ENCODE measurements around the gene SOAT2. TPM values are rescaled to one million over a fixed set of nuclear protein-coding genes. Genes with fewer than 3 reads are reported as not detected.

Gene SOAT2
- total RNA-seq, 3 donors from 2014 or later, result 0.16 to 0.33 TPM; not detected in 1

- H3K27ac ChIP-seq, result peak within 1 kb of the TSS; percentile 93 to 94
- peak; percentile 79 for TF ChIP-seq POLR2A (IDR thresholded peaks at IDR 0.05)
- no peak for TF ChIP-seq CTCF (IDR thresholded peaks at IDR 0.05)
- TF ChIP-seq POLR2AphosphoS5 (IDR thresholded peaks at IDR 0.05), result peak; percentile 79 to 82 (median 81)
- H3K4me1 ChIP-seq, result peaks cover 0 to 7% of the 10 kb centered on the region in 2 donors
- H3K4me3 ChIP-seq, result peak within 1 kb of the TSS; percentile 51 to 66 (median 63)
- H3K36me3 ChIP-seq, result no peaks in the 10 kb centered on the region
- no peaks in the 10 kb centered on the region for H3K9me3 ChIP-seq
- no peaks in the 10 kb centered on the region for H3K27me3 ChIP-seq
- intact Hi-C loops (cut with DNase I; ENCODE audit: low total_unique reads), result no loop called here
- peak; percentile 98 for DNase-seq (ENCODE audit: low spot score in 2 of 2)
These were observed 23.8 kb upstream of the SOAT2 start, which contains the start of gene SPRYD3 for GRCh38 chr12:53079226-53080117. TSS of gene SPRYD3 (minus strand) at chr12:53079390. CDS start at chr12:53079333, 57 bp downstream.

- TF ChIP-seq POLR2AphosphoS5 (IDR thresholded peaks at IDR 0.05) (no peak), CTCF (IDR thresholded peaks at IDR 0.05) (no peak)
These were observed 20.6 kb upstream of the SOAT2 start for GRCh38 chr12:53082637-53083175.

GRCh38 chr12:53086361-53086760, 16.9 kb upstream of the SOAT2 start:
- Histone ChIP-seq H3K36me3 (no peaks in the 10 kb centered on the region), H3K4me3 (no peak overlapping the region), H3K4me1 (no peaks in the 10 kb centered on the region), H3K27me3 (no peaks in the 10 kb centered on the region), H3K27ac (no peak overlapping the region), H3K9me3 (no peaks in the 10 kb centered on the region)
- no peak for DNase-seq (ENCODE audit: low spot score in 2 of 2)
- TF ChIP-seq CTCF (IDR thresholded peaks at IDR 0.05) (no peak), POLR2AphosphoS5 (IDR thresholded peaks at IDR 0.05) (no peak), POLR2A (IDR thresholded peaks at IDR 0.05) (no peak)
- intact Hi-C loops (cut with DNase I; ENCODE audit: low total_unique reads), result no loop called here

More at GRCh38 chr12:53082637-53083175, 20.6 kb upstream of the SOAT2 start:
- DNase-seq (ENCODE audit: low spot score in 2 of 2), result no peak
- no peaks in the 10 kb centered on the region for H3K36me3 ChIP-seq
- no peaks in the 10 kb centered on the region for H3K9me3 ChIP-seq
- H3K27me3 ChIP-seq, result no peaks in the 10 kb centered on the region
- intact Hi-C loops (cut with DNase I; ENCODE audit: low total_unique reads), result no loop called here
- H3K4me3 ChIP-seq, result no peak overlapping the region
- peaks cover 0 to 4% of the 10 kb centered on the region in 2 donors for H3K4me1 ChIP-seq
- no peak overlapping the region for H3K27ac ChIP-seq

DNA sequence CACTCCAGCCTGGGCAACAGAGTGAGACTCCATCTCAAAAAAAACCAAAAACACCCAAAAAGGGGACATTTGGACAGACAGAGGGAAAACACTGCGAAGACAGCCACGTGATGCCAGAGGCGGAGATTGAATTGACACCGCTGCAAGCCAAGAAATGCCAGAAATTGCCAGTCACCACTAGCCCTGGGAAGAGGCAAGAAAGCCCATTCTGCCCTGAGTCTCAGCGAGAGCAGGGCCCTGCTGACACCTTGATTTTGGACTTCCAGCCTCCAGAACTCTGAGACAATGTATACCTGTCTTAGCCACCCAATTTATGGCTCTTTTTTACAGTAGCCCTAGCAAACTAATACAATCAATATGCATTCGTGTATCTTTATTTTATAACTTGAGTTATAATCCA, 13.2 kb upstream of the SOAT2 start:
- no peaks in the 10 kb centered on the region for H3K9me3 ChIP-seq
- no peaks in the 10 kb centered on the region for H3K36me3 ChIP-seq
- H3K4me1 ChIP-seq, result no peaks in the 10 kb centered on the region
- no peak for DNase-seq (ENCODE audit: low spot score in 2 of 2)
- H3K4me3 ChIP-seq, result no peak overlapping the region
- TF ChIP-seq POLR2A (IDR thresholded peaks at IDR 0.05) (no peak), POLR2AphosphoS5 (IDR thresholded peaks at IDR 0.05) (no peak), CTCF (IDR thresholded peaks at IDR 0.05) (no peak)
- no peaks in the 10 kb centered on the region for H3K27me3 ChIP-seq
- intact Hi-C loops (cut with DNase I; ENCODE audit: low total_unique reads), result no loop called here
- H3K27ac ChIP-seq, result no peak overlapping the region

DNA sequence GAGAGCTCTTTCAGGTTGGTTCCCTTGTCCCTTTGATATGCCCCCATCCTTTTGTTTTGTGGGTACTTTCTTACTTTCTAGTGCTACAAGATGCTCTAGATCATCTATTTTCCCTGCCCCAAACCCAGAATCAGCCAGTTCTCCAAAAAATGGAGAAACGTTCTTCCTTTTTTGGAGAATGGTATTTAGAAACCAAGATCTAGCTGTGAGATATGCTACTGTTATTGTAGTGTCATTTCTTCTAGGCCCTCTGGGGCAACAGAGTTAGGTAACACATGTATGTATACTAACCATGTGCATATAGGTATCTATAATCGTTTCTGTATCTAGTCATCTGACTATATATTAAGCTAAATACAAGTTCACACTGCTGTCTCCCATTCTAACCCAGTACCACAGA, 12.7 kb upstream of the SOAT2 start:
- H3K27me3 ChIP-seq, result no peaks in the 10 kb centered on the region
- DNase-seq (ENCODE audit: low spot score in 2 of 2), result no peak
- no peak overlapping the region for H3K4me3 ChIP-seq
- H3K36me3 ChIP-seq, result no peaks in the 10 kb centered on the region
- H3K9me3 ChIP-seq, result no peaks in the 10 kb centered on the region
- H3K4me1 ChIP-seq, result no peaks in the 10 kb centered on the region
- TF ChIP-seq CTCF (IDR thresholded peaks at IDR 0.05), result no peak
- intact Hi-C loops (cut with DNase I; ENCODE audit: low total_unique reads), result no loop called here
- no peak overlapping the region for H3K27ac ChIP-seq
